Breast epithelium (tissue), 3 donors: Measurements from ENCODE around the gene ASB8.

Experiments used
- POLR2AphosphoS5 ChIP-seq, 3 donors: sonication (generic); formaldehyde crosslinking; IDR thresholded peaks; one replicate each; pipeline ENCODE4 v1.6.1; 2017; ENCODE audit warnings: antibody characterized with exemption in 3 of 3
- TF ChIP-seq, protein P1 (sequence below), 3 donors: fragments of 450-650 bp; IDR thresholded peaks; one replicate each; pipeline ENCODE4 v1.5.1; 2016 to 2017; ENCODE audit warnings: antibody characterized with exemption in 3 of 3, mild to moderate bottlenecking in 3 of 3, moderate library complexity in 3 of 3

DNA sequence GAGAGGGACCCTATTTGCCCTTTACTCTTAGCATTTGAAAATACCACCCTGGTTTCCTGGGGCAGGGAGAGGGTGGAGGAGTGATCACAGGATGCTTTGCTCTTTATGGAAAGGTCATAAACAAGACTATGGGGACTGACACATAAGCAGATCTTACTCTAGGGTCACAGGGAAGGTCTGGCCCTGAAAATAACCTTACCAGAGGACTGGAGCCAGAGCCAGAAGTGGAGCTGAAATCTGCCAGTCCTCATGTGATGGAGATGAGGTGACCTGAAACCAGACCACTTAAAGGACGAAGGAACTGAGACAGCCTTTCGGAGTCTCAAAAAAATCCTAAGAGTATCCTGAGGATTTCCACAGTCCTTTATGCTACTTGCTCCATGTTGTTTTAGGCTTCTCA is 25.8 kb downstream of the ASB8 start:
- TF ChIP-seq POLR2AphosphoS5 (IDR thresholded peaks at IDR 0.05): no peak
- TF ChIP-seq, protein P1, sequence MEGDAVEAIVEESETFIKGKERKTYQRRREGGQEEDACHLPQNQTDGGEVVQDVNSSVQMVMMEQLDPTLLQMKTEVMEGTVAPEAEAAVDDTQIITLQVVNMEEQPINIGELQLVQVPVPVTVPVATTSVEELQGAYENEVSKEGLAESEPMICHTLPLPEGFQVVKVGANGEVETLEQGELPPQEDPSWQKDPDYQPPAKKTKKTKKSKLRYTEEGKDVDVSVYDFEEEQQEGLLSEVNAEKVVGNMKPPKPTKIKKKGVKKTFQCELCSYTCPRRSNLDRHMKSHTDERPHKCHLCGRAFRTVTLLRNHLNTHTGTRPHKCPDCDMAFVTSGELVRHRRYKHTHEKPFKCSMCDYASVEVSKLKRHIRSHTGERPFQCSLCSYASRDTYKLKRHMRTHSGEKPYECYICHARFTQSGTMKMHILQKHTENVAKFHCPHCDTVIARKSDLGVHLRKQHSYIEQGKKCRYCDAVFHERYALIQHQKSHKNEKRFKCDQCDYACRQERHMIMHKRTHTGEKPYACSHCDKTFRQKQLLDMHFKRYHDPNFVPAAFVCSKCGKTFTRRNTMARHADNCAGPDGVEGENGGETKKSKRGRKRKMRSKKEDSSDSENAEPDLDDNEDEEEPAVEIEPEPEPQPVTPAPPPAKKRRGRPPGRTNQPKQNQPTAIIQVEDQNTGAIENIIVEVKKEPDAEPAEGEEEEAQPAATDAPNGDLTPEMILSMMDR (IDR thresholded peaks at IDR 0.05): no peak
